Measurements from ENCODE around the gene KIF26B.

Gene KIF26B

GRCh38 chr1:245641384-245641783 lies 486.6 kb downstream of the KIF26B start:
- no peak for ATAC-seq
- TF ChIP-seq TOX (CRISPR knock-in tag; IDR thresholded peaks at IDR 0.05; ENCODE audit: borderline replicate concordance): no peak
- no peak for TF ChIP-seq POU6F1 (CRISPR knock-in tag; IDR thresholded peaks at IDR 0.05; ENCODE audit: borderline replicate concordance, low read depth)
- no peak for TF ChIP-seq PPARA (CRISPR knock-in tag; IDR thresholded peaks at IDR 0.05; ENCODE audit: borderline replicate concordance)
- TF ChIP-seq ZNF70 (CRISPR knock-in tag; IDR thresholded peaks at IDR 0.05): no peak
- no peak for TF ChIP-seq ZNF565 (CRISPR knock-in tag; conservative IDR thresholded peaks at IDR 0.05; ENCODE audit: low read depth)
- no peak for TF ChIP-seq CREB5 (CRISPR knock-in tag; IDR thresholded peaks at IDR 0.05; ENCODE audit: low read depth)
- no peak for TF ChIP-seq BACH2 (CRISPR knock-in tag; IDR thresholded peaks at IDR 0.05; ENCODE audit: borderline replicate concordance)
- TF ChIP-seq ARNTL (CRISPR knock-in tag; IDR thresholded peaks at IDR 0.05; ENCODE audit: borderline replicate concordance, low read depth): no peak
- no peak for TF ChIP-seq OSR1 (CRISPR knock-in tag; IDR thresholded peaks at IDR 0.05)

GRCh38 chr1:245645406-245645805 lies 490.6 kb downstream of the KIF26B start:
- no peak for ATAC-seq
- TF ChIP-seq ZFP30 (CRISPR knock-in tag; IDR thresholded peaks at IDR 0.05) (no peak), SNAI2 (CRISPR knock-in tag; IDR thresholded peaks at IDR 0.05) (no peak)

GRCh38 chr1:245645894-245646293 lies 491.1 kb downstream of the KIF26B start:
- ATAC-seq: no peak
- TF ChIP-seq CSDC2 (CRISPR knock-in tag; IDR thresholded peaks at IDR 0.05) (no peak), GLIS3 (CRISPR knock-in tag; IDR thresholded peaks at IDR 0.05) (no peak), PPARA (CRISPR knock-in tag; IDR thresholded peaks at IDR 0.05; ENCODE audit: borderline replicate concordance) (no peak), TSHZ2 (CRISPR knock-in tag; IDR thresholded peaks at IDR 0.05) (no peak), SNAI2 (CRISPR knock-in tag; IDR thresholded peaks at IDR 0.05) (no peak), TOX (CRISPR knock-in tag; IDR thresholded peaks at IDR 0.05; ENCODE audit: borderline replicate concordance) (no peak), BACH2 (CRISPR knock-in tag; IDR thresholded peaks at IDR 0.05; ENCODE audit: borderline replicate concordance) (no peak), ZC3H10 (CRISPR knock-in tag; IDR thresholded peaks at IDR 0.05) (no peak), ZNF8 (CRISPR knock-in tag; IDR thresholded peaks at IDR 0.05) (no peak), ISL1 (CRISPR knock-in tag; IDR thresholded peaks at IDR 0.05) (no peak), PATZ1 (CRISPR knock-in tag; IDR thresholded peaks at IDR 0.05; ENCODE audit: borderline replicate concordance) (no peak), TCF4 (CRISPR knock-in tag; IDR thresholded peaks at IDR 0.05; ENCODE audit: borderline replicate concordance) (no peak), RARB (CRISPR knock-in tag; IDR thresholded peaks at IDR 0.05) (no peak), ZNF565 (CRISPR knock-in tag; conservative IDR thresholded peaks at IDR 0.05; ENCODE audit: low read depth) (no peak), ZFP3 (CRISPR knock-in tag; IDR thresholded peaks at IDR 0.05) (no peak), CSRNP3 (CRISPR knock-in tag; IDR thresholded peaks at IDR 0.05) (no peak), CREB5 (CRISPR knock-in tag; IDR thresholded peaks at IDR 0.05; ENCODE audit: low read depth) (no peak), POU6F1 (CRISPR knock-in tag; IDR thresholded peaks at IDR 0.05; ENCODE audit: borderline replicate concordance, low read depth) (no peak), ESRRG (CRISPR knock-in tag; IDR thresholded peaks at IDR 0.05) (no peak), ZFP30 (CRISPR knock-in tag; IDR thresholded peaks at IDR 0.05) (no peak)

Measured in SK-N-SH treated with all-trans-retinoic acid at 6 μM for 48 hours (cell line).